Fibroblast of the aortic adventitia (primary cell): ENCODE data around the gene ZNF48. TPM values are rescaled to one million over a fixed set of nuclear protein-coding genes. Genes with fewer than 3 reads are reported as not detected.

ENCODE experiments used
- DNase-seq: peaks from one replicate; pipeline ENCODE4 v3.0.0-alpha.2; 2010; ENCODE audit warnings: low read depth
- H3K4me3 ChIP-seq: 2 replicates; pipeline ENCODE4 v1.5.1; 2011; ENCODE audit warnings: low read depth, mild to moderate bottlenecking, control low read depth, low read length, moderate library complexity
- CTCF ChIP-seq: IDR thresholded peaks from 2 replicates; pipeline ENCODE4 v1.5.1; 2011; ENCODE audit warnings: mild to moderate bottlenecking, low read length, control low read depth, inconsistent platforms; ENCODE audit not compliant: insufficient read depth
- total RNA-seq: library from RNA; depleted of rRNA; stranded (reverse); fragments of >200 nt; gene quantifications from 2 replicates; pipeline ENCODE4 v1.2.3, GENCODE V29; 2012; ENCODE audit warnings: low replicate concordance

ZNF48 gene
- total RNA-seq, 1 donor: 5.4 TPM

- TF ChIP-seq CTCF: no peak
- peak overlapping the region; percentile 63 for H3K4me3 ChIP-seq
- DNase-seq: peak; percentile 88
Measured at GRCh38 chr16:30377812-30378235, 17.4 kb upstream of the ZNF48 start.

GRCh38 chr16:30378236-30379157 is 16.7 kb upstream of the ZNF48 start:
- peak; percentile 37 for TF ChIP-seq CTCF
- peak overlapping the region; percentile 83 for H3K4me3 ChIP-seq
- DNase-seq: peak; percentile 95

- no peak for DNase-seq
- peak overlapping the region; percentile 83 for H3K4me3 ChIP-seq
- TF ChIP-seq CTCF: no peak
Measured at GRCh38 chr16:30379158-30379783, 15.9 kb upstream of the ZNF48 start.

- DNase-seq: no peak
- no peak for TF ChIP-seq CTCF
- no peak overlapping the region for H3K4me3 ChIP-seq
Measured at GRCh38 chr16:30380072-30380802, 15.0 kb upstream of the ZNF48 start.

- H3K4me3 ChIP-seq: no peak overlapping the region
- no peak for DNase-seq
- TF ChIP-seq CTCF: no peak
Measured at GRCh38 chr16:30380803-30381208, 14.4 kb upstream of the ZNF48 start.

GRCh38 chr16:30381291-30382041 is 13.8 kb upstream of the ZNF48 start:
- no peak for DNase-seq
- no peak overlapping the region for H3K4me3 ChIP-seq
- no peak for TF ChIP-seq CTCF
